CD4-positive, alpha-beta T cell treated with Interleukin-4 for 1 hour (primary cell): ENCODE data around the gene LZTFL1.

Experiments used
- DNase-seq, 2 donors: peaks; one replicate each; pipeline ENCODE4 v3.0.0-alpha.2; 2020 to 2022

LZTFL1 gene

GRCh38 chr3:45807133-45807532, 34.8 kb downstream of the LZTFL1 start:
- no peak for DNase-seq

GRCh38 chr3:45806072-45806471, 35.8 kb downstream of the LZTFL1 start:
- DNase-seq, result no peak

GRCh38 chr3:45803252-45803935, 38.5 kb downstream of the LZTFL1 start:
- DNase-seq, result no peak

GRCh38 chr3:45802146-45802545, 39.8 kb downstream of the LZTFL1 start:
- DNase-seq, result no peak

- DNase-seq, result no peak
Measured at GRCh38 chr3:45800611-45801010, 41.3 kb downstream of the LZTFL1 start.

- DNase-seq, result no peak
Measured at GRCh38 chr3:45799586-45799985, 42.3 kb downstream of the LZTFL1 start.

- DNase-seq, result no peak
Measured at GRCh38 chr3:45798034-45798433, 43.9 kb downstream of the LZTFL1 start.

GRCh38 chr3:45796902-45797637, 44.8 kb downstream of the LZTFL1 start:
- DNase-seq, result no peak

- DNase-seq, result no peak
Measured at GRCh38 chr3:45795882-45796765, 45.8 kb downstream of the LZTFL1 start, which contains the start of gene SLC6A20. SLC6A20 (minus strand) TSS chr3:45796536; CDS start chr3:45796419, 117 bp downstream.

- DNase-seq, result no peak
Measured at GRCh38 chr3:45795509-45795881, 46.4 kb downstream of the LZTFL1 start.

- DNase-seq, result no peak
Measured at GRCh38 chr3:45794660-45795059, 47.3 kb downstream of the LZTFL1 start.

- DNase-seq, result no peak
Measured at GRCh38 chr3:45794177-45794560, 47.8 kb downstream of the LZTFL1 start.

GRCh38 chr3:45793482-45794176, 48.3 kb downstream of the LZTFL1 start:
- DNase-seq, result no peak

- no peak for DNase-seq
Measured at GRCh38 chr3:45792516-45793172, 49.3 kb downstream of the LZTFL1 start.

GRCh38 chr3:45792036-45792435, 49.9 kb downstream of the LZTFL1 start:
- no peak for DNase-seq

GRCh38 chr3:45790596-45790995, 51.3 kb downstream of the LZTFL1 start:
- no peak for DNase-seq

- DNase-seq, result no peak
Measured at GRCh38 chr3:45789235-45789812, 52.6 kb downstream of the LZTFL1 start.

GRCh38 chr3:45787551-45787950, 54.4 kb downstream of the LZTFL1 start:
- DNase-seq, result no peak

- no peak for DNase-seq
Measured at GRCh38 chr3:45786801-45787495, 55.0 kb downstream of the LZTFL1 start.

- no peak for DNase-seq
Measured at GRCh38 chr3:45785605-45786150, 56.2 kb downstream of the LZTFL1 start.

- no peak for DNase-seq
Measured at GRCh38 chr3:45783667-45784066, 58.3 kb downstream of the LZTFL1 start.
